Activated CD8-positive, alpha-beta T cell treated with anti-CD3 and anti-CD28 coated beads for 36 hours (primary cell): ENCODE measurements around the gene NPAT. TPM values are rescaled to one million over a fixed set of nuclear protein-coding genes. Genes with fewer than 3 reads are reported as not detected.

ENCODE experiments used
- ATAC-seq: fragments of 200-7000 bp; cut with Tn5 transposase; one replicate; pipeline ENCODE4 v1.10.0; 2021; ENCODE audit warnings: mild to moderate bottlenecking, moderate library complexity
- CTCF ChIA-PET: fragments of 350-600 bp; sonication (Branson Sonifier 250); formaldehyde crosslinking; loops from one replicate; lab custom pipeline; 2021; ENCODE audit warnings: antibody characterized with exemption; lab: Charles Lee
- POLR2A ChIA-PET: fragments of 350-600 bp; sonication (Branson Sonifier 250); formaldehyde crosslinking; loops from one replicate; lab custom pipeline; 2021; ENCODE audit warnings: antibody characterized with exemption; lab: Charles Lee
- DNase-seq: peaks from one replicate; pipeline ENCODE4 v3.0.0-alpha.2; 2020
- H3K27ac Mint-ChIP-seq: one replicate; pipeline ENCODE4 v1.8.0; 2021; ENCODE audit warnings: mild to moderate bottlenecking, mixed read lengths
- H3K27me3 Mint-ChIP-seq: one replicate; pipeline ENCODE4 v1.8.0; 2021; ENCODE audit warnings: mixed read lengths
- H3K36me3 Mint-ChIP-seq: one replicate; pipeline ENCODE4 v1.8.0; 2021; ENCODE audit warnings: low read depth, mixed read lengths
- H3K4me1 Mint-ChIP-seq: one replicate; pipeline ENCODE4 v1.8.0; 2021; ENCODE audit warnings: low read depth, mixed read lengths
- H3K4me3 Mint-ChIP-seq: one replicate; pipeline ENCODE4 v1.8.0; 2021; ENCODE audit warnings: mild to moderate bottlenecking, moderate library complexity, mixed read lengths
- H3K9me3 Mint-ChIP-seq: one replicate; pipeline ENCODE4 v1.8.0; 2021; ENCODE audit warnings: mixed read lengths
- CTCF ChIP-seq: fragments of 200-600 bp; IDR thresholded peaks from one replicate; pipeline ENCODE4 v1.8.0; 2022; ENCODE audit warnings: antibody characterized with exemption, mild to moderate bottlenecking
- intact Hi-C: fragments of 100-400 bp; cut with micrococcal nuclease; formaldehyde crosslinking; loops from one replicate; pipeline ENCODE4 v1.10.0; 2022
- total RNA-seq, 2 experiments: library from RNA; stranded (reverse); gene quantifications; one replicate each; pipeline ENCODE4 v1.2.3, GENCODE V29; 2021

The NPAT gene
- total RNA-seq, 2 experiments from 2014 or later = 32.1 to 37.1 TPM

DNA sequence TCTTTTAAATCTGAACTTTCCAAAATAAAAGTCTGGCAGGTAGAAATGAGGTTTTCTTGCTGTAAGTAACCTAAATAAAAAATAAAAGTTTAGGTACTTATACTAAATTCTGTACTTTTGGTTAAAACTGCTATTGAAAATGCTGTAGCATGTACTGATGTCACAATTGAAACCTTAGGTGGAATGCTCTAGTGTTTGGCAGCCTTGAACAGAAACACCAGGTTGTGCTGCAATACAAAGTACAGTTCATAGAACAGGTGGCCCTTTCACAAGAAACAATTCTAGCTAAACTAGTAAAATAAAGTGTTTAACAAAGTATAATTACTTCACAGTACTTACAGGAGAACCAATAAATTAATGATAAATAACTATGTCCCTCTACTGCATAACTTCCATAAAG, 25.1 kb downstream of the NPAT start:
- Mint-ChIP-seq H3K9me3 (no peaks in the 10 kb centered on the region), H3K36me3 (peaks cover 47% of the 10 kb centered on the region), H3K27ac (peak overlapping the region; percentile 69), H3K27me3 (no peaks in the 10 kb centered on the region), H3K4me3 (no peak overlapping the region), H3K4me1 (peaks cover 66% of the 10 kb centered on the region)
- intact Hi-C loops = no loop called here
- POLR2A ChIA-PET = interaction anchor here (0.7 to 1.3 kb wide), 2 partner anchors 14 to 40 kb away, joined by 3 to 8 read pairs; no protein-coding TSS in a partner anchor
- CTCF ChIA-PET = interaction anchor here (1.1 to 1.4 kb wide), 2 partner anchors 10 to 42 kb away, joined by 3 to 4 read pairs; no protein-coding TSS in a partner anchor
- no peak for TF ChIP-seq CTCF
- DNase-seq = no peak
- no peak for ATAC-seq

DNA sequence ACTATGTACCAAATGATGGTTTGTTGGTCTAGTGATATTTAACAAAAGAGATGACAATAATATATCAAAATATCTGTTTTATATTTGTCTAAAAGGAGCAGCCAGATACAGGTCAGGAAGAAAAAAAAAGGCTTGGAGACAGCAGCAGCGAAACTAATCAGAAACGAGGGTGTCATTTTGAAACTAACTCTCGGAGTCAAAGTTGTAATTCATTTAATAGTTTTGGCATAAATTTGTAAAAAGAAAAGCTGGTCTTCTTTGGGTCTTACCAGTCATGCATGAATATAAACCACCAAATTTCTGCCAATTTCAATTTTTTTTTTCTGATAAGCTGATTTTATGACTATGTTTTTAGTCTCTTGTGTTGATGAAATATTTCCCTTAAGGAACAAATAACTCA, 25.5 kb downstream of the NPAT start:
- POLR2A ChIA-PET = interaction anchor here (0.7 to 1.3 kb wide), 2 partner anchors 14 to 40 kb away, joined by 3 to 8 read pairs; no protein-coding TSS in a partner anchor
- no peak for DNase-seq
- Mint-ChIP-seq H3K36me3 (peaks cover 46% of the 10 kb centered on the region), H3K4me3 (no peak overlapping the region), H3K27ac (peak overlapping the region; percentile 69), H3K27me3 (no peaks in the 10 kb centered on the region), H3K9me3 (no peaks in the 10 kb centered on the region), H3K4me1 (peaks cover 63% of the 10 kb centered on the region)
- intact Hi-C loops = no loop called here
- no peak for ATAC-seq
- TF ChIP-seq CTCF = no peak
- CTCF ChIA-PET = interaction anchor here (0.6 to 1.4 kb wide), 3 partner anchors 10 to 514 kb away, joined by 3 to 4 read pairs (median 3); no protein-coding TSS in a partner anchor

DNA sequence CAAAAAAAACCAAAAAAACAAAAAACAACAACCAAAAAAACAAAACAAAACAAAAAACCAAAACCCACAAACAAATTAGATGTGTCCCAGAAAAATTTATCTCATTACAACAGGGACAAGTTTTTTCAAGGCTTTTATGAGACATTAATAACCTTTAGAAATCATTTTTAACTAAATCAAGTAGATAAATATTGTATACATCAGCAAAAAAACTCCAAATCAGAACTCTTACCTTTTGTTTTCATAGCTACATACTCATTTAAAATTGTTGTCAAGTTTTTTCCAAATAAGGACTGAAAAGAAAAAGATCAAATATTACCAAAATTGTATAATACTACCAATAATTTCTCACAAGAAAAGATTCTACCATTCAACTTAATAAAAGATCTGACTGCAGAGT, 28.7 kb downstream of the NPAT start:
- Mint-ChIP-seq H3K4me1 (peaks cover 33% of the 10 kb centered on the region), H3K9me3 (no peaks in the 10 kb centered on the region), H3K27me3 (no peaks in the 10 kb centered on the region), H3K4me3 (no peak overlapping the region), H3K27ac (no peak overlapping the region), H3K36me3 (peaks cover 46% of the 10 kb centered on the region)
- intact Hi-C loops = no loop called here
- POLR2A ChIA-PET = interaction anchor here (1.0 kb wide), 1 partner anchor 14 kb away, joined by 3 read pairs; no protein-coding TSS in a partner anchor
- no peak for DNase-seq
- TF ChIP-seq CTCF = no peak
- CTCF ChIA-PET = no interaction called here
- ATAC-seq = no peak

DNA sequence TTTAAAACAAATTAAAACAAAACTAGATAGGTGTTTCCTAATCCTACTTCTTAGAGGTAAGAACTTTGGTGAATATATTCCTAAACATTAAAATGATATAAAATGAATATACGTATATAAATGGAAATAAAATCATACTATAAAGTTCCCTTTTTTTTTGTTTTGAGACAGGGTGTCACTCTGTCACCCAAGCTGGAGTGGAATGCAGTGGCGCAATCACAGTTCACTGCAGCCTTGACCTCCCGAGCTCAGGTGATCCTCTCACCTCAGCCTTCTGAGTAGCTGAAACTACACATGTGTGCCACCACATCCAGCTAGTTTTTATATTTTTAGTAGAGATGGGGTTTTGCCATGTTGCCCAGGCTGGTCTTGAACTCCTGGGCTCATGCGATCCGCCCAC, 44.9 kb downstream of the NPAT start:
- peaks cover 17% of the 10 kb centered on the region for H3K4me1 Mint-ChIP-seq
- CTCF ChIA-PET = no interaction called here
- no peak overlapping the region for H3K4me3 Mint-ChIP-seq
- H3K36me3 Mint-ChIP-seq = peaks cover 63% of the 10 kb centered on the region
- no peak overlapping the region for H3K27ac Mint-ChIP-seq
- no peak for ATAC-seq
- POLR2A ChIA-PET = no interaction called here
- intact Hi-C loops = no loop called here
- TF ChIP-seq CTCF = no peak
- DNase-seq = no peak
- no peaks in the 10 kb centered on the region for H3K27me3 Mint-ChIP-seq
- H3K9me3 Mint-ChIP-seq = no peaks in the 10 kb centered on the region

GRCh38 chr11:108170184-108170583, 52.3 kb downstream of the NPAT start:
- Mint-ChIP-seq H3K36me3 (peaks cover 61% of the 10 kb centered on the region), H3K9me3 (no peaks in the 10 kb centered on the region), H3K4me3 (no peak overlapping the region), H3K27ac (peak overlapping the region; percentile 84), H3K27me3 (no peaks in the 10 kb centered on the region), H3K4me1 (peaks cover 45% of the 10 kb centered on the region)
- ATAC-seq (peak; percentile 61), DNase-seq (no peak)
- POLR2A ChIA-PET = no interaction called here
- CTCF ChIA-PET = interaction anchor here (1.2 to 1.6 kb wide), 2 partner anchors 26 to 89 kb away, joined by 3 read pairs; no protein-coding TSS in a partner anchor
- intact Hi-C loops = no loop called here
- no peak for TF ChIP-seq CTCF
